Measurements from ENCODE around the gene POLR3F.
"Not testable (repeated sequence)": the region's sequence is repeated elsewhere in the genome, so short reads cannot be mapped to it uniquely, and the experiment has no call there.

Gene POLR3F

DNA sequence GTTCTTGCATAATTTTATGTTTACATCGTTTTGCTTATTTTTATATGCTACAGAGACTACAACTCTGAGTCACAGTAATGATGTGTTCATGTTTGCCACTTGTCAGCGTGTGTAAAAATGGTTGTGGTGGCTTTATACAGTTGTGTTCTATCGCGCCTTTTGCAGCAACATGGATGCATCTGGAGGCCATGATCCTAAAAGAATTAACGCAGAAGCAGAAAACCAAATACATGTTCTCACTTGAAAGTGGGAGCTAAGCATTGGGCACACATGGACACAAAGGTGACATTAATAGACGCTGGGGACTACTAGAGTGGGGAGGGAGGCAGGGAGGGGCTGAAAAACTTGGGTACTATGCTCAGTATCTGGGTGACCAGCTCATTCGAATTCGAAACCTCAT, 39.6 kb downstream of the POLR3F start:
- peak; percentile 15 for DNase-seq

DNA sequence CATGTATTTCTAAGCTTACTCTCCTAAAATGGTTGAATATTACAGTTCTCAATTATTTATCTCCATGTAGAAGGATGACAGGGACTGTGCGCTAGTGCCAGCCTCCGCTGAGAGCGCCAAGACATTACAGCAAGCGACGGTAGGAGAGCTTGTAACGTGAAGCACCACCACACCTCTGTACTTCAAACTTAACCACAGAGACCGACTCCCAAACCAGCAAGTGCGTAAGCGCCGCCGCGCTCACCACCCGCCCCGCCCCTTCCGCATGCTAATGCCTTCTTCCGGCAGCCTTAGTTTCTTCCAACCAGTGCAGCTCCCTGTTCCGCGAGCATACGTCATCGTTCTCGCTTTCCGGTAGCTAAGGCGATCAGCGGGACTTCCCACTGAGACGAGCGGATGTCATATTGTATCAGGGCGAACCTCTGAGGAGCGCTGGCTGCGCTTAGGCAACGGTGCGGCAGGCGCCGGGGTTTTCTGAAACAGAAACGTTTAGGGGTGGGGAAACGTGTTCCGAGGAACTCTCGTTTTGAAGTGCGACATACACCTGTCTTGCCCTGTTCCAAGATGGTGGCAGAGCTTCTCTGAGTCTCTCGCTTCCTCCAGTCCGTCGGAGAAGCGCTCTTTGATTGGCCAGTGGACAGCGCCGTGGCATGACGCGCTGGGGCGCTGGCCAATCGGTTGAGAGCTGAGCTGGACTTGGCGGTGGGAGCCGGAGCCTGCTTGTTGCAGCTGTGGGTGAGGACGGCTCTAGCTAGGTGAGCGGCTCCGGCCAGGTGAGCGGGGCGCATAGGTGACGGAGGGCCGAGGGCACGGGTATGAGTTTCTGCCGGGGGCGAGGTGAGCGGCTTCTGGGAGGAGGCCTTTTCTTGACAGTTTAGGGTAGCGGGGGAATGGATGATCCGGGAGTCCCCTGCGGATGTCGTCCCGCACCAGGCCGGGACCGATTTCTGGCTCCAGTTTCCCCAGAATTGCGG, 40.3 kb downstream of the POLR3F start, which contains the start of gene SEC23B:
TSS of gene SEC23B (plus strand) at position 723 of the 974 bp plus-strand sequence. CDS start 2,896 bp downstream, outside the sequence.
- DNase-seq: peak; percentile 99

DNA sequence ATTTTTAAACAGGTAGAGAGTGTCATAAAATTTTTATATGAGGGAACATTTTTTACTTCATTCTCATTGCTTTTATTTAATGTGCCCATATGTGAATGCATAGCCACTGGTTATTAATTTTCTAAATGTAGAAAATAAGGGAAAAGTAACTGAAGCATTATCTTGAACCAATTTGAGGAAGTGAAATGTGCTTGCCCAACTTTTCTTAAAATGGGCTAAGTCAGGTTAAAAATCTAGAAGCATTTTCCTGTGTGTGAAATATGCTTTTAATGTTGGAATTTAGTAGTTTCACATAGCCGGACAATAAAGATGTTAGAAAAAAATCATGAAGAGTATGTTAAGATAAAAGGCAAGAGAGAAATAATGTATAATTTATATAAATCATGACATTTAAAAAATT, 44.4 kb downstream of the POLR3F start:
- DNase-seq: peak; percentile 33

DNA sequence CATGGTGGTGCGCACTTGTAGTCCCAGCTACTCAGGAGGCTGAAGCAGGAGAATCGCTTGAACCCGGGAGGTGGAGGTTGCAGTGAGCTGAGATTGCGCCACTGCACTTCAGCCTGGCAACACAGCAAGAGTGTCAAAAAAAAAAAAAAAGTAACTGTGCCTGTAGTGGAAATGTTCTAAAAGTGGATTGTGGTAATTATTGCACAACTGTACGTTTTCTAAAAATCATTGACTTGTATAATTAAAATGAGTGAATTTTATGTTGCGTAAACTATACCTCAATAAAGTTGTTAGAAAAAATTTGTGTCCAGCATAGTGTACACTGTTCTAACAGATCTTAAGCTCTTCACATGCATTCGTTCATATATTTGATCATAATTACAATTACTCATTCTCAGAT, 46.0 kb downstream of the POLR3F start:
- DNase-seq: peak; percentile 37

DNA sequence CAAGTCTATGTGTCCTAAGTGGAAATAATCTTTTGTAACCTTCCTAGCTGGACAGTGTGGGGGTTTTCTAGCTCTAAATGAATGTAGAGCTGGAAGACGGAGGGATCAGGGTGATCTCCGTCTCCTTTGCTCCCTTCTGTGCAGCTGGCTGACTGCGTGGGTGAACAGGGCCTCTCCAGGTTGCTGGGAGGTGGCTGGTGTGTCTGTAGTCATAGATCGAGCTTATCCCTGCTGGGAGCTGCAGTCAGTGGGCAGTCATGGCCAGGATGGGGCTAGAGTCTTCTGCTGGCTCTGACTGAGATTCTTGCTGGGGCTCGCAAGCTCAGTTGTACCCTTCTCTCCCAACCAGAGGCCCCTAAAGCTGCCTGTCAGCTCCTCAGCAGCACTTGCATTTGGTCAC, 46.9 kb downstream of the POLR3F start:
- no peak for DNase-seq

DNA sequence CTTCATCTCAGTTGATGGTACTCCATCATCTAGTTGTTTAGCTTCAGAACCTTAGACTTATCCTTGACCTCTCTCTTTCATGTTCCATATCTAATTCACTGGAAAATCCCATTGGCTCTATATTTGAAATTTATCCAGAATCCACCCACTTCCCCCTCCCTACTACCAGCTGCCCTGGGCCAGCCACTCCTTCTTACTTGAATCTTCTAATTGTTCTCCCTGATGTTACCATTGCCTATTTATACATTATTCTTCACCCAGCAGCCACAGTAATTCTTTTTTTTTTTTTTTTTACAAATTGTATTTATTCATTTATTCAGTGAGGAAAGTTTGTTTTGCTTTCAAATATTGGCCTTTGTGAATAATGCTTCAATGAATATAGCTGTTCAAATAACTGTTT, 48.8 kb downstream of the POLR3F start:
- DNase-seq: no peak

DNA sequence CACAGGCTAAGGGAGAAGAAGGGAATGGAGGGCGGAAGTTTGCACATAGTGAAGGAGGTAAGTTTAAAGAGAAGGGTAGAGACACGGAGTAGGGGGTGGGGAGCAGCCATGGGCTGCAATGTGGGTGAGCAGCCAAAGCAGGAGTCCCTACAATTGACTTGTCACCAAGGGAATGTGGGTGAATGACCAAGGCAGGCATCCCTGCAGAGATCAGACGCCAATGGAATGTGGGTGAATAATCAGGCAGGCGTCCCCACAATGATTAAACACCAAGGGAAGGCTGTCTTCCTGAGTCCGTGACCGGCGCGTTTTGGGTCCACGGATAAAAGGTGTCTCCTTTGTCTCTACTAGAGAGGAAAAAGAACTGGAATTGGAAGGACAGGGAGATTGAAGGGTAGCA, 54.9 kb downstream of the POLR3F start:
- DNase-seq: not testable (repeated sequence)

DNA sequence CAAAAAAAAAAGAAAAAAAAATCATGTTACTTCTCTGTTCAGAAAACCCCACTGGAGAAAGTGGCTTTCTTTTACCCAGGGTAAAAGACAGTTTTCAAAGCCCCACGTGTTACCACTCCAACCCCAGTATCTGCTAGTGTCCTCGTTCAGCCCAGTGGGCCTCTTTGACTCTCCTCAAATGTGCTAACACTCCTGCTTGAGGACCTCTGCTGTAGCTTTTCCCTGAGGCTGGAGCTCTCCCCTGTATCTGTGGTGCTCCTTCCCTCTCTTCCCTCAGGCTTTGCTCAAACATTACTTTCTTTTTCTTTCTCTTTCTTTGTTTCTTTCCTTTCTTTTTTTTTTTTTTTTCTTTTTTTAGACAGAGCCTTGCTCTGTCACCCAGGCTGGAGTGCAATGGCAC, 55.9 kb downstream of the POLR3F start:
- no peak for DNase-seq

DNA sequence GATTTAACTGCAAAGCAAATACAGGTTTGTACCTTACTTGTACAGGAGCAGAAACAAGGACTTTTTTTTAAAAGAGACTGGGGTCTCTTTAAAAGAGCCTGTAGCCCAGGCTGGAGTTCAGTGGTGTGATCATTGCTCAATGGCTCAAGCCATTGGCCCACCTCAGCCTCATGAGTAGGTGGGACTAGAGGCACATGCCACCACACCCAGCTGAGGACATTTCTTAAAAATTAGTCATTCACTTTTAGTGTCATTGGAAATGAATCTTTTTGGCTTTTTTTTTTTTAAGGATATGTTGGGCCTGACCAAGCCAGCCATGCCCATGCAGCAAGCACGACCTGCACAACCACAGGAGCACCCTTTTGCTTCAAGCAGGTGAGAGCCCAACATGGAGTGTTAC, 57.5 kb downstream of the POLR3F start:
- no peak for DNase-seq

DNA sequence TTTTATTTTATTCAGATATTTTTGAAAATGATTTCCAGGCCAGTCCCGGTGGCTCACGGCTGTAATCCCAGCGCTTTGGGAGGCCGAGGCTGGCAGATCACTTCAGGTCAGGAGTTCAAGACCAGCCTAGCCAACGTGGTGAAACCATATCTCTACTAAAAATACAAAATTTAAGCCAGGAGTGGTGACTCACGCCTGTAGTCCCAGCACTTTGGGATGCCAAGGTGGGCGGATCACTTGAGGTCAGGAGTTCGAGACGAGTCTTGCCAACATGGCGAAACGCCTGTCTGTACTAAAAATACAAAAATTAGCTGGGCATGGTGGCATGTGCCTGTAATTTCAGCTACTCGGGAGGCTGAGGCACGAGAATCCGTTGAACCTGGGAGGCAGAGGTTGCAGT, 59.6 kb downstream of the POLR3F start:
- not testable (repeated sequence) for DNase-seq

DNA sequence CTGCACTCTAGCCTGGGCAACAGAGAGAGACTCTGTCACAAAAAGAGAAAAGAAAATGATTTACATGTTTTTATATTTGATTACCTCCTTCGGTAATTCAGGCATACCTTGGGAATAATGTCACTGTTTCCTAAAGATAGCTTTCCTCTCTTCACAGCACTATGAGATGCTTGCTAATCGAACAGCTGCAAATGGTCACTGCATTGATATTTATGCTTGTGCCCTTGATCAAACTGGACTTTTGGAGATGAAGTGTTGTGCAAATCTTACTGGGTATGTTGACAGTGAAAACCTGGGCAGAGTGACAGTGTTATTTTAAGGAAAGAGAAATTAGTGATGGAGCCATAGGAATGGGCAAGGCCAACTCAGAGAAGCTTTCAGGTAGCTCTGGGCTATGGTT, 60.1 kb downstream of the POLR3F start:
- no peak for DNase-seq

DNA sequence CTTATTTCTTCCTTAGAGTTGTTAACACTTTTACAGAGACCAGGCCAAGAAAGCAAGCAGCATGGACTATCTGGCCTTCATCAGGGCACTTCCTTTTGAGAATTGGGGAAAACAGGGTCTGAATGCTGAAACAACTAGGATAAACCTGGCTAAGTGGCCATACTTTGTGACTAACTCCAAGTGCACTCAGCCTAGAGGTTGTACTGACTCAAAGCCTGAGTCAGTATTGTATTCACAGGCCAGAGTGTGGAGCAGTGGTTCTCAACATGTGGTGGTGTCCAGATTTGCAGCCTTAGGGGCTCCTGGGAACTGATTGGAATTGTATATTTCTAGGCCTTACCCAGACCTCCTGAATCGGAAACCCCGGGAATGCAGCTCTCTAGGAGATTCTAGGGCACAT, 60.6 kb downstream of the POLR3F start:
- DNase-seq: no peak

DNA sequence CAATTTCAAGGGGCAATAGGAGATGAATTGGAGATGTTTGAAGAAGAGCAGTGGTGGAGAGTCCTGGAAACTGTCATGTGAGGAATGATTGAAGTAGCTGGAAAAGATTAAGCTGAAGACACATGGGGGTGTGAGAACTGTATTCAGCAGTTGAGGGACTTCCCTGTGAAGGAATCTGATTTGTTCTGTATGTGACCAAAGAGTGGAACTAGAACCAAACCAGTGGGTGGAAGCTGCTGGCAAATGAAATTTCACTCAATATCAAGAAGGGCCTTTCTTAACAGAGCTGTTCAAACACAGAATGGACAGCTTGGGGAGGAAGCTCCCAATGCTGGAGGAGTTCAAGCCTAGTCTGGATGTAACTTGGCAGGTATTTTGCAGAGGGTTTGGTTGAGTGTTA, 61.9 kb downstream of the POLR3F start:
- DNase-seq: no peak

DNA sequence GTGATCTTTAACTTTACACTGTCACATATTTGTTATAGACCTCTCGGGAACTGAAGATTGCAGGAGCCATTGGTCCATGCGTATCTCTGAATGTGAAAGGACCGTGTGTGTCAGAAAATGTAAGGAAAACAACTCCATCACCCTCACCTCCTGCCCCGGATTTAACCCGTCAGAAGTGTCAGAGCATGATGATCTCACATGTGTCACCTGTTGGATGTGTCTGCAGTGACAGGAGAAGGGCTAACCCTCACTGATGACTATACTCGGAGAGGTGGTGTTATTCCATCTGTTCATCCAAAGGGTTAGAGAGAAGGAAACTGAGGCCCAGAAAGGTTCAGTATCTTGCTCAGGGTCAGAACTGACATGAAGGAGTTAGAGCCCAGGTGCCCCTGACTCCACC, 65.4 kb downstream of the POLR3F start:
- no peak for DNase-seq

DNA sequence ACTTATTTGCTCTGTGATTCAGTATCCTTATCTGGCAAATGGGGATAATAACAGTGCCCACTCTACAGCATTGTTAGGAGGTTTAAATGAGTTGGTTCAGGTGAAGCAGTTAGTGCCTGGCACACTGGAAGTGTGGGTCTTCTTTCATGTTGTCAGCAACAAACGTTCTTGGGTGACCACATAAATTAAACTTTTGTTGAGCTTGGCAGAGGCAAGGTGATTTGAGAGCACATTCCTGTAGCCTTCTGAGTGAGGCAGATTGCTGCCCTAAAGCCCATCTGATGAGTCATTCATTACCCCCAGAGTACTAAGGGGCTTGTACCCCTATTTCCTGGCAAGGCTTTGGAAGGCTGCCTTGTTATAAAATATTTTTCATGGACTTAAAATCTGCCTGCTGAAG, 66.3 kb downstream of the POLR3F start:
- no peak for DNase-seq

DNA sequence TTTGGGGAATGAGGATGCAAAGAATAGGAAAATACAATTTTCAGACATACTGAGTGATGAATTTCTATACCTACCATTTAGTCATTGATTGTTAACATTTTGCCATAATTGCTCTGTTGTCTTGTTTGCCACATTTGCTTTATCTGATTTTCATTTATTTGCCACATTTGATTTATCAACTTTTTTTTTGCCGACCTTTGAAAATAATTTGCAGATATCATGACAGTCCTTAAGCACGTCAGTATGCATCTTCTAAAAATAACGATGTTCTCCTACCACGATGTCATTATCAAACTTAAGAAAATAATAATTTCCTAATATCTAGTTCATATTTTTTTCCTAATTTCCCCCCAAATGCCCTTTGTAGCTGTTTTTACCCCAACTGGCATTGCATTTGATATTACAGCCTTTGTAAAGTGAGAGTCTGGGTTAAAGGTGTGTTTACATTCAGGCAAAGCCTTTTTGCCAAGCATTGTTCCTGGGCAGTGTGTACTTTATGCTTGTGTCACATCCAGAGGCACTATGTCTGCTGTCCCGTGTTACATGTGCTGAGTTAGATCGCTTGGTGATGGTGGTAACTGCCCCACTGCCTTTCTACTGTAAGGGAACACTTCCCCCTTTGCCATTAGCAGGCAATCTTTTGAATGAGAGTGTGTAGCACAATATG, 66.9 kb downstream of the POLR3F start:
- DNase-seq: no peak

All from hematopoietic multipotent progenitor cell treated with erythropoietin and hydrocortisone succinate and interleukin-3 and kit ligand, for 6 days (in vitro differentiated cells).